IMR-90 (cell line): ENCODE results near the gene LDLRAD4. TPM values are rescaled to one million over a fixed set of nuclear protein-coding genes. Genes with fewer than 3 reads are reported as not detected.

ENCODE experiments used
- ATAC-seq: fragments of 200-7000 bp; cut with Tn5 transposase; 2 replicates; pipeline ENCODE4 v1.9.1; 2020; ENCODE audit warnings: low read depth, mild to moderate bottlenecking, moderate library complexity
- BruUV-seq: library from RNA; stranded (reverse); fragments of 400-500 nt; replicated peaks from 2 replicates; lab custom pipeline; 2021; lab: Mats Ljungman, UMichigan
- CTCF ChIA-PET: fragments of 300-600 bp; formaldehyde crosslinking; extraction: SDS; loops from one replicate; lab custom pipeline; 2021; ENCODE audit warnings: antibody characterized with exemption; lab: Yijun Ruan, JAX
- POLR2A ChIA-PET: fragments of 300-600 bp; sonication (Branson Sonifier 250); formaldehyde crosslinking; loops from one replicate; lab custom pipeline; 2022; ENCODE audit warnings: antibody characterized with exemption; ENCODE audit not compliant: unreplicated experiment; lab: Charles Lee
- DNase-seq: peaks from one replicate; pipeline ENCODE4 v3.0.0; 2013
- H2AFZ ChIP-seq: replicated peaks from 2 replicates; pipeline ENCODE3; 2013; ENCODE audit warnings: low read length, mild to moderate bottlenecking; ENCODE audit not compliant: poor library complexity
- H2AK5ac ChIP-seq: 2 replicates; pipeline ENCODE4 v1.6.1; 2013; ENCODE audit warnings: low read depth, low read length, inconsistent platforms
- H2AK9ac ChIP-seq: replicated peaks from 2 replicates; pipeline ENCODE3; 2013; ENCODE audit warnings: mild to moderate bottlenecking, low read depth, low read length, moderate library complexity; ENCODE audit not compliant: poor library complexity
- H2BK120ac ChIP-seq: 2 replicates; pipeline ENCODE4 v1.6.1; 2013; ENCODE audit warnings: low read depth, low read length, inconsistent platforms
- H2BK15ac ChIP-seq: 3 replicates; pipeline ENCODE4 v1.6.1; 2013; ENCODE audit warnings: low read depth, low read length, inconsistent platforms
- H2BK20ac ChIP-seq: 2 replicates; pipeline ENCODE4 v1.6.1; 2013; ENCODE audit warnings: low read depth, mild to moderate bottlenecking, inconsistent platforms, low read length, moderate library complexity
- H2BK5ac ChIP-seq: 2 replicates; pipeline ENCODE4 v1.6.1; 2013; ENCODE audit warnings: mild to moderate bottlenecking, low read depth, low read length, inconsistent platforms; ENCODE audit not compliant: poor library complexity, severe bottlenecking
- H3K14ac ChIP-seq: replicated peaks from 2 replicates; pipeline ENCODE4 v1.6.1; 2013; ENCODE audit warnings: low read depth, low read length, inconsistent platforms
- H3K18ac ChIP-seq: 2 replicates; pipeline ENCODE4 v1.6.1; 2013; ENCODE audit warnings: low read depth, low read length, control low read depth
- H3K23ac ChIP-seq: 2 replicates; pipeline ENCODE4 v1.6.1; 2013; ENCODE audit warnings: low read depth, low read length, inconsistent platforms
- H3K27ac ChIP-seq: 2 replicates; pipeline ENCODE4 v1.5.1; 2013; ENCODE audit warnings: mild to moderate bottlenecking, control low read depth, low read length; ENCODE audit not compliant: insufficient read depth
- H3K27me3 ChIP-seq: 2 replicates; pipeline ENCODE4 v1.6.1; 2013; ENCODE audit warnings: low read length; ENCODE audit not compliant: control insufficient read depth, insufficient read depth
- H3K36me3 ChIP-seq: 2 replicates; pipeline ENCODE4 v1.6.1; 2013; ENCODE audit warnings: low read length, mixed read lengths; ENCODE audit not compliant: control insufficient read depth, insufficient read depth
- H3K4ac ChIP-seq: 2 replicates; pipeline ENCODE4 v1.6.1; 2013; ENCODE audit warnings: low read depth, low read length, inconsistent platforms
- H3K4me1 ChIP-seq: 2 replicates; pipeline ENCODE4 v1.6.1; 2013; ENCODE audit warnings: low read length, mixed read lengths; ENCODE audit not compliant: control insufficient read depth, insufficient read depth
- H3K4me2 ChIP-seq: 2 replicates; pipeline ENCODE4 v1.6.1; 2013; ENCODE audit warnings: low read depth, mild to moderate bottlenecking, control low read depth, low read length, moderate library complexity
- H3K4me3 ChIP-seq: 2 replicates; pipeline ENCODE4 v1.5.1; 2013; ENCODE audit warnings: low read depth, mild to moderate bottlenecking, control low read depth, low read length, moderate library complexity; ENCODE audit not compliant: insufficient read depth
- H3K56ac ChIP-seq: 2 replicates; pipeline ENCODE4 v1.6.1; 2013; ENCODE audit warnings: low read length, inconsistent platforms; ENCODE audit not compliant: insufficient read depth; ENCODE audit errors: extremely low read depth
- H3K79me1 ChIP-seq, 2 experiments: 2 replicates each; pipeline ENCODE4 v1.6.1; 2013; ENCODE audit warnings: low read length in 2 of 2, inconsistent platforms in 1 of 2, low read depth in 1 of 2
- H3K9ac ChIP-seq: 2 replicates; pipeline ENCODE4 v1.6.1; 2013; ENCODE audit warnings: low read depth, low read length, control low read depth
- H3K9me1 ChIP-seq: 2 replicates; pipeline ENCODE4 v1.6.1; 2013; ENCODE audit warnings: low read length, inconsistent platforms; ENCODE audit not compliant: insufficient read depth
- H3K9me3 ChIP-seq: 2 replicates; pipeline ENCODE4 v1.6.1; 2013; ENCODE audit warnings: low read length; ENCODE audit not compliant: control insufficient read depth, insufficient read depth
- H4K20me1 ChIP-seq: 2 replicates; pipeline ENCODE4 v1.6.1; 2013; ENCODE audit warnings: low read length, inconsistent platforms; ENCODE audit not compliant: insufficient read depth
- H4K5ac ChIP-seq: 2 replicates; pipeline ENCODE4 v1.6.1; 2013; ENCODE audit warnings: mild to moderate bottlenecking, low read depth, low read length, control low read depth
- H4K8ac ChIP-seq, 2 experiments: 2 replicates each; pipeline ENCODE4 v1.6.1; 2013; ENCODE audit warnings: low read depth in 2 of 2, low read length in 2 of 2, control low read depth in 1 of 2, inconsistent platforms in 1 of 2
- H4K91ac ChIP-seq: 2 replicates; pipeline ENCODE4 v1.6.1; 2013; ENCODE audit warnings: low read depth, low read length, inconsistent platforms; ENCODE audit not compliant: insufficient read depth
- CHD1 ChIP-seq: IDR thresholded peaks from 2 replicates; pipeline ENCODE4 v1.6.1; 2012; ENCODE audit warnings: low read depth, low read length, improper control_type of control experiment
- FOS ChIP-seq: fragments of 150-350 bp; IDR thresholded peaks from 2 replicates; pipeline ENCODE4 v1.6.1; 2016; ENCODE audit warnings: low read depth, low read length
- NFE2L2 ChIP-seq: fragments of 150-350 bp; IDR thresholded peaks from 2 replicates; pipeline ENCODE4 v1.6.1; 2016; ENCODE audit warnings: low read depth, mild to moderate bottlenecking, low read length
- RAD21 ChIP-seq: IDR thresholded peaks from 2 replicates; pipeline ENCODE4 v1.6.1; 2012; ENCODE audit warnings: low read length, improper control_type of control experiment
- WGBS, 2 experiments: methylation state at CpG; one replicate each; pipeline versions ENCODE4 v1.1.5 to v1.1.7; 2013; ENCODE audit warnings: missing lambda C conversion rate in 2 of 2; ENCODE audit not compliant: insufficient read length in 1 of 2; ENCODE audit errors: extremely low coverage in 2 of 2; 5-methylcytosine and 5-hydroxymethylcytosine counted together
- dilution Hi-C: fragments of 300-500 bp; cut with HindIII; formaldehyde crosslinking; loops from one replicate; pipeline ENCODE4 v1.14.3; 2018; ENCODE audit warnings: low sequenced_read_pairs; ENCODE audit not compliant: unreplicated experiment
- in situ Hi-C: fragments of 300-500 bp; cut with MboI; formaldehyde crosslinking; loops from 3 replicates; pipeline ENCODE4 v1.14.3; 2019; ENCODE audit warnings: low sequenced_read_pairs, inconsistent platforms, mixed read lengths
- intact Hi-C: fragments of 100-400 bp; cut with micrococcal nuclease; formaldehyde crosslinking; loops from 2 replicates; pipeline ENCODE4 v1.10.0; 2022
- polyA plus RNA-seq, 3 experiments: library from polyadenylated mRNA; depleted of rRNA; stranded (reverse); fragments of >200 nt; gene quantifications; 2 replicates each; pipeline ENCODE4 v1.2.3, GENCODE V29; 2012; ENCODE audit warnings: low replicate concordance in 1 of 3
- total RNA-seq: library from RNA; depleted of rRNA; stranded (reverse); fragments of >200 nt; gene quantifications from 2 replicates; pipeline ENCODE4 v1.2.3, GENCODE V29; 2012
- TF ChIP-seq, protein P1 (sequence below): fragments of 150-350 bp; IDR thresholded peaks from 2 replicates; pipeline ENCODE4 v1.6.1; 2017; ENCODE audit warnings: mild to moderate bottlenecking, antibody characterized with exemption, low read length, low read depth
- TF ChIP-seq, protein P2 (sequence below): fragments of 150-350 bp; IDR thresholded peaks from 2 replicates; pipeline ENCODE4 v1.6.1; 2016; ENCODE audit warnings: low read depth, mild to moderate bottlenecking, low read length, moderate library complexity, borderline replicate concordance

The LDLRAD4 gene
- total and polyA plus RNA-seq, 2 of the 4 experiments (the other 2 are of a cell fraction): not detected

DNA sequence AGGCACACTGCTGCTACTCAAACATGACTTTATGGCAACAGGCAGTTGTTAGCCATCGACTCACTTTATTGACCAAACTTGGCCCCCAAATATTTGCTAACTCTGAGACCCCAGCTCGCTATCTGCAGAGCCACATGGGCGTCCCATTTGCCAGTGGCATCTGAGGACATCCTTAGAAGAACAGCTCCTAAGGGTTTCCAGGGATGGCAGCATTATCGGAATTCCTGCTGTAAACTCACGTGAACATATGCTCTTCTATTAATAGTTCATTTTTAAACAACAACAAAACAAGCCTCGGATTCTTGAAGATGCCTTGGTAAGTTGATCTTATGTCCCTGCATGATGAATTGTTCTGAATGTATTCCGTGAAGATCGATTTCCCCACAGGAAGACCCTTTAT lies 181.0 kb downstream of the LDLRAD4 start:
- Histone ChIP-seq H4K91ac (no peak overlapping the region), H3K9ac (no peak overlapping the region), H3K18ac (no peak overlapping the region), H3K79me1 (no peaks in the 10 kb centered on the region), H3K9me3 (no peaks in the 10 kb centered on the region), H3K4me3 (no peak overlapping the region), H3K56ac (no peak overlapping the region), H3K4me1 (no peaks in the 10 kb centered on the region), H4K20me1 (no peaks in the 10 kb centered on the region), H3K23ac (no peak overlapping the region), H2BK15ac (no peak overlapping the region), H4K5ac (no peak overlapping the region), H3K4ac (no peak overlapping the region), H3K27ac (no peak overlapping the region), H3K27me3 (no peaks in the 10 kb centered on the region; the same call in 1 of the 2 replicates), H3K14ac (no peak overlapping the region), H2BK120ac (no peak overlapping the region), H3K36me3 (no peaks in the 10 kb centered on the region), H2BK5ac (no peak overlapping the region), H2BK20ac (no peak overlapping the region), H2AFZ (no peak overlapping the region), H3K9me1 (no peaks in the 10 kb centered on the region), H3K4me2 (no peak overlapping the region), H2AK9ac (no peak overlapping the region), H2AK5ac (no peak overlapping the region), H4K8ac (no peak overlapping the region)
- intact Hi-C loops: no loop called here
- CTCF ChIA-PET: no interaction called here
- dilution Hi-C loops: no loop called here
- TF ChIP-seq NFE2L2: no peak
- no peak for TF ChIP-seq CHD1
- TF ChIP-seq, protein P1, sequence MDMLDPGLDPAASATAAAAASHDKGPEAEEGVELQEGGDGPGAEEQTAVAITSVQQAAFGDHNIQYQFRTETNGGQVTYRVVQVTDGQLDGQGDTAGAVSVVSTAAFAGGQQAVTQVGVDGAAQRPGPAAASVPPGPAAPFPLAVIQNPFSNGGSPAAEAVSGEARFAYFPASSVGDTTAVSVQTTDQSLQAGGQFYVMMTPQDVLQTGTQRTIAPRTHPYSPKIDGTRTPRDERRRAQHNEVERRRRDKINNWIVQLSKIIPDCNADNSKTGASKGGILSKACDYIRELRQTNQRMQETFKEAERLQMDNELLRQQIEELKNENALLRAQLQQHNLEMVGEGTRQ: no peak
- no peak for TF ChIP-seq RAD21
- TF ChIP-seq FOS: no peak
- TF ChIP-seq, protein P2, sequence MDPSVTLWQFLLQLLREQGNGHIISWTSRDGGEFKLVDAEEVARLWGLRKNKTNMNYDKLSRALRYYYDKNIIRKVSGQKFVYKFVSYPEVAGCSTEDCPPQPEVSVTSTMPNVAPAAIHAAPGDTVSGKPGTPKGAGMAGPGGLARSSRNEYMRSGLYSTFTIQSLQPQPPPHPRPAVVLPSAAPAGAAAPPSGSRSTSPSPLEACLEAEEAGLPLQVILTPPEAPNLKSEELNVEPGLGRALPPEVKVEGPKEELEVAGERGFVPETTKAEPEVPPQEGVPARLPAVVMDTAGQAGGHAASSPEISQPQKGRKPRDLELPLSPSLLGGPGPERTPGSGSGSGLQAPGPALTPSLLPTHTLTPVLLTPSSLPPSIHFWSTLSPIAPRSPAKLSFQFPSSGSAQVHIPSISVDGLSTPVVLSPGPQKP: no peak
- no peak for ATAC-seq
- no TSS peak for BruUV-seq
- in situ Hi-C loops: no loop called here
- DNase-seq: no peak
- 32% methylated on average over 3 of the region's 8 CpGs; no CpG with 5 or more reads in 1 of the 2 experiments for WGBS, 2 experiments
- POLR2A ChIA-PET: no interaction called here
